Measurements from ENCODE around the gene PER3.
A peak's percentile ranks its signal among the peaks of the same experiment; 100 is the strongest.
"Not testable (repeated sequence)": the region's sequence is repeated elsewhere in the genome, so short reads cannot be mapped to it uniquely, and the experiment has no call there.

PER3 gene

GRCh38 chr1:7778133-7778628, 5.9 kb upstream of the PER3 start:
- no peak for DNase-seq (ENCODE audit: low read depth in 2 of 2)

DNA sequence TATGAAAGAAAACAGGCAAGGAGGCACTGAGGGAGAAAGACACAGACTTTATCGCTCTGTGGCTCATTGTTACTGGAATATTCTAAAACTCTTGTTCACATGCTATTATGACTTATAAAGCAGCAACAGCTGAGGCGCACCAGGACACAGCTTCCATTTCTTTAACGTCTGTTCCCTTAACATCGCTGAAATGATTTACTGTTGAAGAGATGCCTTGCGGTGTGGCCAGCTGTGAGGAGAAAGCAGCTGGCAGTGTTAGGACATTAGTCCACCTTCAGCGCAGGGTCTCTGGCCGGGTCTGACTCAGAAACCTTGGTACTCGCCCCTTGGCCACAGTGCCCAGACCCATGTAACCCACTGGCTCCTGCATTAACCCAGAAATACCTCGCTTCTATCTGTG, 3.1 kb upstream of the PER3 start:
- no peak for DNase-seq (ENCODE audit: low read depth in 2 of 2)

DNA sequence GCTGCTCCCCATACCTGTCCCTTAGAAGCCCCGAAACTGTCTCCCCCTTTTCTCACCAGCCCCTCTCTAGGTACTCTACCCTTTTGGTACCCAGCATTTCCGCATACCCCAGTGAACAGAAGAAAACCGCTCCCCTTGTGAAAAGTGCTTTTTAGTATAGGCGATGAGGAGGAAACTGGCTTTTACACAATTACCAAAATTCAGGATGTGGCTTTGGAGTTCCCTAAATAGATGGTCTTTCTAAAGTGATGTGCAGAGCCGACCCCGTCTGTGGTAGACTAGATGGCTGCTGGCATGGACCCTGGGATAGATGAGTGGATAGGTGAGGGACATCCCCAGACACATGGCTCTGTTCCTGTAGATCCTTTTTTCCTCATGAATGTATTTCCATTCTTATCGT, 2.6 kb upstream of the PER3 start:
- DNase-seq (ENCODE audit: low read depth in 2 of 2): no peak

DNA sequence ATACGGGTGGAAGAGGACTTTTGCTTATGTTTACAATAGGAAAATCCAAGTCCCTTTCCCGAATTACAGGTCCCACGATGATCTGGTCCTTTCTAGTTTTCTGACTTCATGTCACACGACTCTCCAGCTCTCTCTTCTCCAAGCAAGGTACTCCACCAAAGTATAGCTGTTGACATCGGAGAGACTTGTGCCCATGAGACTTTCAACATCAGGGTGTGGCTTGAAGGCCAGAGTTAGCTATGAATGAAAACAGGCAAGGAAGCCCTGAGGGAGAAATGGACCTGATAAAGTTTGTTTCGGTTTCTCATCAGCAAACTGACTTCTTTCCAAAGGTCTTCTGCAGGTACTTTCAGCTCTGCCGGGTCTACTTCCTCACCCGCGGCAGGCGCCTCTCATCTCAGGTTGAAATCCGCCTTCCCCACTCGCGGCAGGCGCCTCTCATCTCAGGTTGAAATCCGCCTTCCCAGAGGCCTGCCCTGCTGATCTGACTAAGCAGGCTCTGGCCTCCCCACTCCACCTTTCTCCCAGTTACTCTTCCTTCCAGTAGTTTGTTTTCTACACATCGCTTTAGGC, 2.1 kb upstream of the PER3 start:
- DNase-seq (ENCODE audit: low read depth in 2 of 2): no peak

- DNase-seq (ENCODE audit: low read depth in 2 of 2): no peak
These were observed 846 bp upstream of the PER3 start for GRCh38 chr1:7783178-7783711.

GRCh38 chr1:7784492-7785071, 491 bp downstream of the PER3 start:
- DNase-seq (ENCODE audit: low read depth in 2 of 2): no peak

GRCh38 chr1:7785108-7785507, 1.0 kb downstream of the PER3 start:
- DNase-seq (ENCODE audit: low read depth in 2 of 2): no peak

- no peak for DNase-seq (ENCODE audit: low read depth in 2 of 2)
These were observed 2.7 kb downstream of the PER3 start for GRCh38 chr1:7786795-7787194.

DNA sequence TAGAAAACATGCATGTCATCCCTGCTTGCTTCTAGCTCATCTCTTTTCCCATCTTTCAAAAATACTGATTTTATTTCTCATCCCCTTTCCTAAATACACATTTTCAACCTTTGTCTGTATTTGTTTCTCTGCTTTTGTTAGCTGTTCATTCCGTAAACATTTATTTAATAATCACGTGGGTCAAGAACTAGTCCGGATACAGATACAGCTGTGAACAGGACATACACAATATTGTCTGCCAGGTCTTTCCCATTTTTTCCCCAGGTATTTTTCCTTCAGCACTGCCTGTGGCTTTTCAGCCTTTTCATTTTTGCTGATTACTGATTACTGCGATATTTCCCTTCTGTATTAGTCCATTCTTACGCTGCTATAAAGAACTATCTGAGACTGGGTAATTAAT, 5.7 kb downstream of the PER3 start:
- no peak for DNase-seq (ENCODE audit: low read depth in 2 of 2)

GRCh38 chr1:7791027-7791426, 6.9 kb downstream of the PER3 start:
- not testable (repeated sequence) for DNase-seq (ENCODE audit: low read depth in 2 of 2)

GRCh38 chr1:7795406-7795805, 11.3 kb downstream of the PER3 start:
- no peak for DNase-seq (ENCODE audit: low read depth in 2 of 2)

DNA sequence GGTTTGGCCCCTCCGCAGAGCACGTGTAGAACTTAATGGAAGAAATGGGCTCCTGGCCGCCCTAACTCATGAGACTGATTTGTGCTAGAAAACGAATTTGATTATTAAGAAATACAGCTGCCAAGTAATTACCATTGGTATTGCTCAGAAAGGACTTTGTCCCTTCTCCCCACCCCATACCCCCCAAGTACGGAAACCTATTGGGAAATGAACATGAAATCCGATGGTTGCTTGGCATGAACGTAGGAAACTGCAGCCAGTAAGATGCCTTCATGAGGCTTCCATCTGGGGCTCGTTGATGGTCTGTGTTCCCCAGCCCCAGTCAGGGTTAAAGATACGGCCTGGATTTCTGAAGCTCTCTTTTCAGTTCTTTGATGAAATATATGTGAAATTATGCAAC, 21.4 kb downstream of the PER3 start:
- DNase-seq (ENCODE audit: low read depth in 2 of 2): no peak

GRCh38 chr1:7808253-7808844, 24.3 kb downstream of the PER3 start:
- peak in 1 of 2 experiments; percentile 9 for DNase-seq (ENCODE audit: low read depth in 2 of 2)

DNA sequence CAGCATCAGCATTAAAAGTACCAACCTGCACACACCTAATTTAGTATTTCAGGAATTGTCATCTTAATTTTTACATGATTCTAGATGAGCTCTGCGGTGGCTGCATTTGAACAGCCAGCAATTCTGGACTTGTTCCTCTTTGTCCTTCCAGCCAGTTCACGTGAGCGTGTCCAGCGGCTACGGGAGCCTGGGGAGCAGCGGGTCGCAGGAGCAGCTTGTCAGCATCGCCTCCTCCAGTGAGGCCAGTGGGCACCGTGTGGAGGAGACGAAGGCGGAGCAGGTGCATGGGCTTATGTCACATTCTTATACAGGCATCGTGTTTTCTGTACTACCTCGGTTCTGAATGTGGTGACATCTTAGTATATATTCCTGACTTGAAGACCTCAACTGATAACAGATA, 25.7 kb downstream of the PER3 start:
- DNase-seq (ENCODE audit: low read depth in 2 of 2): no peak

DNA sequence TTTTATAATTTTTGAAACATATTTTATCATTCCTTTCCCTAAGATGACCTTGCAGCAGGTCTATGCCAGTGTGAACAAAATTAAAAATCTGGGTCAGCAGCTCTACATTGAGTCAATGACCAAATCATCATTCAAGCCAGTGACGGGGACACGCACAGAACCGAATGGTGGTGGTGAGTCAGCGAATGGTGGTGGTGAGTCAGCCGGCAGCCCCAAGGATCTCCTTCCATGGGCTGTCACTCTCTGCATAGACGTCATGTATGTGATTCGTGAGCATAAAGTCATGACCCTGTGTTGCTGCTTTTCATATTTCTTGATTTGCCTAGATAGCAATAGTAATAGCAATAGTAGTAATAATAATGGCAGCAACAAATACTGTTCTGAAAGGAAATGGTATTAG, 26.3 kb downstream of the PER3 start:
- DNase-seq (ENCODE audit: low read depth in 2 of 2): peak; percentile 17 to 35

GRCh38 chr1:7811476-7811875, 27.4 kb downstream of the PER3 start:
- DNase-seq (ENCODE audit: low read depth in 2 of 2): no peak

DNA sequence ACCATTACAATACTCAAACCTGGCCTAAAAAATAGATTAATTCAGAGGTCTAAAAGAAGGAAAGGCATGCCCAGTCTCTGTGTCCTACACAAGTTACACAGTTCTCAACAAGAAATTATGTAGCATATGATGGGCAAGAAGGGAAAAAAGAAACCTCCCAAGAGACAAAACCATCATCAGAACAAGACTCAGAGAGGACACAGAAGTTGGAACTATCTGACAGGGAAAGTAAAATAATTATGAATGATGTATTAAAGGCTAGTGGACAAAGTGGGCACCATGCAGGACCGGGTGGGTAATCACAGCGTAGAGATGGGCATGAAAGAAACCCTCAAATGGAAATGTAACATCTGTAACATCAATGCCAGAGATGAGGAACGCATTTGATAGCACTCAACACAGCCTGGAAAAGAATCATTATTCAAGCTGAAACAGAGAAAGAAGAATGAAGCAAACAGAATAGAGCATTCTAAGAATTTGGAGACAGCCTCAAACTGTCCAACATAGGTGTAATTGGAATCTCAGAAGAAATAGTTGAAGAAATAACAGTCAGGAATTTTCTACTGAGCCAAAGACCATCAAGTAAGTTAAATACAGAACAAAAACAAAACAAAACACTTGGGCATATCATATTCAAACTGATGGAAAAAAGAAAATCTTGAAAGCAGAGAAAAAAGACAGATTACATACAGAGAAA, 29.7 kb downstream of the PER3 start:
- no peak for DNase-seq (ENCODE audit: low read depth in 2 of 2)

- no peak for DNase-seq (ENCODE audit: low read depth in 2 of 2)
These were observed 37.2 kb downstream of the PER3 start for GRCh38 chr1:7821282-7821681.

- no peak for DNase-seq (ENCODE audit: low read depth in 2 of 2)
These were observed 40.6 kb downstream of the PER3 start for GRCh38 chr1:7824701-7825100.

GRCh38 chr1:7826363-7826762, 42.3 kb downstream of the PER3 start:
- no peak for DNase-seq (ENCODE audit: low read depth in 2 of 2)

- no peak for DNase-seq (ENCODE audit: low read depth in 2 of 2)
These were observed 43.2 kb downstream of the PER3 start for GRCh38 chr1:7827126-7827955.

- DNase-seq (ENCODE audit: low read depth in 2 of 2): no peak
These were observed 47.4 kb downstream of the PER3 start for GRCh38 chr1:7831458-7831857.
